OCI-LY7 (cell line): ENCODE data around the gene ZNF800. TPM values are rescaled to one million over a fixed set of nuclear protein-coding genes. Genes with fewer than 3 reads are reported as not detected.

Experiments
- BruUV-seq: library from RNA; stranded (reverse); fragments of 400-500 nt; replicated peaks from 2 replicates; lab custom pipeline; 2021; lab: Mats Ljungman, UMichigan
- CTCF ChIA-PET: fragments of 300-600 bp; sonication (Branson Sonifier 250); formaldehyde crosslinking; loops from one replicate; lab custom pipeline; 2022; ENCODE audit warnings: antibody characterized with exemption; ENCODE audit not compliant: unreplicated experiment; lab: Charles Lee
- POLR2A ChIA-PET: fragments of 300-600 bp; sonication (Branson Sonifier 250); formaldehyde crosslinking; loops from one replicate; lab custom pipeline; 2022; ENCODE audit warnings: antibody characterized with exemption; lab: Charles Lee
- DNase-seq: peaks from one replicate; pipeline ENCODE4 v3.0.0-alpha.2; 2015; ENCODE audit warnings: low spot score
- H2AFZ ChIP-seq: fragments of 200-600 bp; sonication (generic), shearing (Covaris generic); 2 replicates; pipeline ENCODE4 v1.6.1; 2014; ENCODE audit warnings: mild to moderate bottlenecking, antibody characterized with exemption, low read length, moderate library complexity
- H3K27ac ChIP-seq: fragments of 200-600 bp; sonication (generic); 2 replicates; pipeline ENCODE4 v1.5.1; 2014; ENCODE audit warnings: mixed run types, low read depth, mild to moderate bottlenecking, moderate library complexity, low read length, inconsistent platforms; ENCODE audit not compliant: poor library complexity, severe bottlenecking
- H3K36me3 ChIP-seq: fragments of 200-600 bp; sonication (generic); 2 replicates; pipeline ENCODE4 v1.6.1; 2014; ENCODE audit warnings: mild to moderate bottlenecking, antibody characterized with exemption, low read length, moderate library complexity, mixed read lengths; ENCODE audit not compliant: insufficient read depth
- H3K4me1 ChIP-seq: fragments of 200-600 bp; sonication (generic); 2 replicates; pipeline ENCODE4 v1.5.1; 2014; ENCODE audit warnings: mild to moderate bottlenecking, low read length; ENCODE audit not compliant: insufficient read depth, poor library complexity, severe bottlenecking
- H3K4me2 ChIP-seq: fragments of 200-600 bp; sonication (generic); 2 replicates; pipeline ENCODE4 v1.6.1; 2014; ENCODE audit warnings: mild to moderate bottlenecking, low read length
- H3K4me3 ChIP-seq: fragments of 200-600 bp; sonication (generic); 2 replicates; pipeline ENCODE4 v1.5.1; 2014; ENCODE audit warnings: mild to moderate bottlenecking, low read depth, low read length; ENCODE audit not compliant: poor library complexity, severe bottlenecking
- H3K79me2 ChIP-seq: fragments of 200-600 bp; sonication (generic); 2 replicates; pipeline ENCODE4 v1.6.1; 2016; ENCODE audit warnings: low read depth, mild to moderate bottlenecking, low read length, moderate library complexity, mixed read lengths; ENCODE audit not compliant: insufficient read depth
- H3K9me2 ChIP-seq: fragments of 200-600 bp; sonication (generic); 2 replicates; pipeline ENCODE4 v1.6.1; 2016; ENCODE audit warnings: mild to moderate bottlenecking, low read length, mixed read lengths; ENCODE audit not compliant: insufficient read depth
- H3K9me3 ChIP-seq: fragments of 200-600 bp; sonication (generic); 2 replicates; pipeline ENCODE4 v1.6.1; 2014; ENCODE audit warnings: mild to moderate bottlenecking, mixed run types, low read length, mixed read lengths
- H4K20me1 ChIP-seq: fragments of 200-600 bp; sonication (generic); 2 replicates; pipeline ENCODE4 v1.6.1; 2014; ENCODE audit warnings: mild to moderate bottlenecking, antibody characterized with exemption, low read length, moderate library complexity, mixed read lengths; ENCODE audit not compliant: insufficient read depth
- EZH2phosphoT487 ChIP-seq: fragments of 200-600 bp; sonication (generic); IDR thresholded peaks from 2 replicates; pipeline ENCODE4 v1.6.1; 2018; ENCODE audit warnings: low read depth, borderline replicate concordance, mild to moderate bottlenecking, mixed run types, antibody characterized with exemption, low read length, moderate library complexity, mixed read lengths
- intact Hi-C: fragments of 100-400 bp; cut with micrococcal nuclease; formaldehyde crosslinking; loops from one replicate; pipeline ENCODE4 v1.10.0; 2022; ENCODE audit not compliant: unreplicated experiment
- total RNA-seq, 2 experiments: library from RNA; depleted of rRNA in 1 of 2; stranded (reverse); fragments of >200 nt in 1 of 2; shearing (Covaris generic) in 1 of 2; gene quantifications; 2 replicates each; pipeline ENCODE4 v1.2.3, GENCODE V29; 2014 to 2022
- TF ChIP-seq, protein P1 (sequence below): fragments of 200-600 bp; sonication (generic); conservative IDR thresholded peaks from 2 replicates; pipeline ENCODE4 v1.5.1; 2014; ENCODE audit warnings: mild to moderate bottlenecking, antibody characterized with exemption, low read length, moderate library complexity, mixed read lengths

The ZNF800 gene
- total RNA-seq, 2 experiments from 2014 or later, result 23.9 to 42.2 TPM

- Histone ChIP-seq H3K4me2 (peak overlapping the region; percentile 79), H3K79me2 (peaks cover 34% of the 10 kb centered on the region), H3K36me3 (peaks cover 30% of the 10 kb centered on the region), H3K4me1 (peaks cover 49% of the 10 kb centered on the region), H4K20me1 (peaks cover 27% of the 10 kb centered on the region), H2AFZ (peak overlapping the region; percentile 61; the same call in 1 of the 2 replicates), H3K9me2 (no peaks in the 10 kb centered on the region), H3K9me3 (no peaks in the 10 kb centered on the region), H3K27ac (peak overlapping the region; percentile 84), H3K4me3 (peak overlapping the region; percentile 99)
- TF ChIP-seq, protein P1, sequence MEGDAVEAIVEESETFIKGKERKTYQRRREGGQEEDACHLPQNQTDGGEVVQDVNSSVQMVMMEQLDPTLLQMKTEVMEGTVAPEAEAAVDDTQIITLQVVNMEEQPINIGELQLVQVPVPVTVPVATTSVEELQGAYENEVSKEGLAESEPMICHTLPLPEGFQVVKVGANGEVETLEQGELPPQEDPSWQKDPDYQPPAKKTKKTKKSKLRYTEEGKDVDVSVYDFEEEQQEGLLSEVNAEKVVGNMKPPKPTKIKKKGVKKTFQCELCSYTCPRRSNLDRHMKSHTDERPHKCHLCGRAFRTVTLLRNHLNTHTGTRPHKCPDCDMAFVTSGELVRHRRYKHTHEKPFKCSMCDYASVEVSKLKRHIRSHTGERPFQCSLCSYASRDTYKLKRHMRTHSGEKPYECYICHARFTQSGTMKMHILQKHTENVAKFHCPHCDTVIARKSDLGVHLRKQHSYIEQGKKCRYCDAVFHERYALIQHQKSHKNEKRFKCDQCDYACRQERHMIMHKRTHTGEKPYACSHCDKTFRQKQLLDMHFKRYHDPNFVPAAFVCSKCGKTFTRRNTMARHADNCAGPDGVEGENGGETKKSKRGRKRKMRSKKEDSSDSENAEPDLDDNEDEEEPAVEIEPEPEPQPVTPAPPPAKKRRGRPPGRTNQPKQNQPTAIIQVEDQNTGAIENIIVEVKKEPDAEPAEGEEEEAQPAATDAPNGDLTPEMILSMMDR, result no peak
- no peak for TF ChIP-seq EZH2phosphoT487
- BruUV-seq, result no TSS peak
- no peak for DNase-seq
- ChIA-PET CTCF (no interaction called here), POLR2A (interaction anchor here (0.7 kb wide), 1 partner anchor 695 kb away, joined by 3 read pairs; no protein-coding TSS in a partner anchor)
- intact Hi-C loops, result loop anchor here (5.0 to 10.0 kb wide), 2 partner anchors 194 to 711 kb away; partner anchors contain the start of genes ARF5 and GCC1
Measured at GRCh38 chr7:127393368-127394058, 1.0 kb upstream of the ZNF800 start.

DNA sequence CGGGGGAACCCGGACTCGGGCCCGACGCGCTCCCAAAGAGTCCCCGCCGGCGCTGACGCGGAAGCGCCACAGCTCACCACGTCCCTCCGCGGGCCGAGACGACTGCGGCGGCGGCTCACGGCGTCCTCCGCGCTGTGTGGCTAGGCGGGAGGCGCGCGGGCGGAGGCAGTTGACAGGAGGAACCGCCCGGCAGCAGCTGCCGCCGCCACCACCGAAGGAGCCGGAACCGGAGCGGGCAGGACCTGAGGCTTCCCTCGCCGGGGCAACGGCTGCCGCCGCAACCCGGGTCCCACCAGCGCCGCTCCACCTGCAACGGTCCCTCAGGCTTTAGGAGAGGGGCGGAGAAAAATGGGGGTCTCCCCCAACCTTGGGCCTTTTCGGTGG is 334 bp downstream of the ZNF800 start:
- Histone ChIP-seq H3K79me2 (peaks cover 48% of the 10 kb centered on the region), H3K9me2 (no peaks in the 10 kb centered on the region), H4K20me1 (peaks cover 32% of the 10 kb centered on the region), H3K4me3 (peak overlapping the region; percentile 99), H2AFZ (peak overlapping the region; percentile 37; the same call in 1 of the 2 replicates), H3K4me2 (peak overlapping the region; percentile 98), H3K36me3 (peaks cover 42% of the 10 kb centered on the region), H3K4me1 (peaks cover 49% of the 10 kb centered on the region), H3K27ac (peak overlapping the region; percentile 84), H3K9me3 (no peaks in the 10 kb centered on the region)
- no TSS peak for BruUV-seq
- intact Hi-C loops, result loop anchor here (1.0 to 10.0 kb wide), 3 partner anchors 195 to 713 kb away; partner anchors contain the start of genes ARF5, GCC1 and SND1
- CTCF ChIA-PET, result interaction anchor here (1.4 kb wide), 1 partner anchor 9 kb away, joined by 3 read pairs; no protein-coding TSS in a partner anchor
- POLR2A ChIA-PET, result interaction anchor here (0.7 to 3.7 kb wide), 5 partner anchors 13 to 261 kb away, joined by 3 to 17 read pairs (median 3); no protein-coding TSS in a partner anchor
- TF ChIP-seq, protein P1, result no peak
- no peak for TF ChIP-seq EZH2phosphoT487
- peak; percentile 74 for DNase-seq
